Liver (tissue), 9 donors: ENCODE measurements around the gene EIF2B1. TPM values are rescaled to one million over a fixed set of nuclear protein-coding genes. Genes with fewer than 3 reads are reported as not detected.

Experiments
- DNase-seq: peaks from one replicate; pipeline ENCODE4 v3.0.0-alpha.2; 2017; ENCODE audit warnings: low spot score
- H3K27ac ChIP-seq, 2 donors: one replicate each; pipeline ENCODE4 v1.7.0; 2013; ENCODE audit warnings: inconsistent platforms in 2 of 2, low read length in 2 of 2, control low read depth in 1 of 2, low read depth in 1 of 2, mild to moderate bottlenecking in 1 of 2
- H3K27me3 ChIP-seq, 4 donors: one replicate each; pipeline versions ENCODE4 v1.6.1 to v1.7.0; 2013; ENCODE audit warnings: low read length in 3 of 4, inconsistent platforms in 1 of 4, mild to moderate bottlenecking in 1 of 4, moderate library complexity in 1 of 4; ENCODE audit not compliant: control insufficient read depth in 4 of 4, insufficient read depth in 4 of 4
- H3K36me3 ChIP-seq, 4 donors: one replicate each; pipeline versions ENCODE4 v1.6.1 to v1.7.0; 2013; ENCODE audit warnings: low read length in 3 of 4, mild to moderate bottlenecking in 3 of 4, low read depth in 1 of 4, moderate library complexity in 1 of 4; ENCODE audit not compliant: control insufficient read depth in 4 of 4, insufficient read depth in 3 of 4
- H3K4me1 ChIP-seq, 4 donors: one replicate each; pipeline versions ENCODE4 v1.6.1 to v1.7.0; 2013; ENCODE audit warnings: low read length in 3 of 4, mild to moderate bottlenecking in 3 of 4, moderate library complexity in 1 of 4; ENCODE audit not compliant: control insufficient read depth in 4 of 4, insufficient read depth in 4 of 4
- H3K4me3 ChIP-seq, 3 donors: one replicate each; pipeline versions ENCODE4 v1.6.1 to v1.7.0; 2013; ENCODE audit warnings: low read length in 3 of 3, control low read depth in 1 of 3, low read depth in 1 of 3, mild to moderate bottlenecking in 1 of 3
- H3K9ac ChIP-seq, 2 donors: one replicate each; pipeline ENCODE4 v1.7.0; 2013; ENCODE audit warnings: low read length in 2 of 2, mild to moderate bottlenecking in 2 of 2, moderate library complexity in 2 of 2, control low read depth in 1 of 2, low read depth in 1 of 2
- H3K9me3 ChIP-seq, 4 donors: one replicate each; pipeline versions ENCODE4 v1.6.1 to v1.7.0; 2013; ENCODE audit warnings: low read length in 3 of 4; ENCODE audit not compliant: control insufficient read depth in 4 of 4
- EGR1 ChIP-seq, 2 donors: IDR thresholded peaks; 2 replicates each; pipeline ENCODE4 v1.6.1; 2016 to 2018; ENCODE audit warnings: antibody characterized with exemption in 2 of 2, low read depth in 2 of 2
- FOXA2 ChIP-seq: IDR thresholded peaks from 2 replicates; pipeline ENCODE4 v1.6.1; 2016; ENCODE audit warnings: antibody characterized with exemption
- GABPA ChIP-seq, 2 donors: IDR thresholded peaks in 1 of 2; conservative IDR thresholded peaks in 1 of 2; 2 replicates each; pipeline ENCODE4 v1.6.1; 2016; ENCODE audit warnings: antibody characterized with exemption in 2 of 2, mild to moderate bottlenecking in 1 of 2, moderate library complexity in 1 of 2
- HNF4A ChIP-seq, 2 donors: conservative IDR thresholded peaks; 2 replicates each; pipeline ENCODE4 v1.6.1; 2016; ENCODE audit warnings: antibody characterized with exemption in 2 of 2, mild to moderate bottlenecking in 2 of 2
- HNF4G ChIP-seq: IDR thresholded peaks from 2 replicates; pipeline ENCODE4 v1.6.1; 2016; ENCODE audit warnings: antibody characterized with exemption
- NR2F2 ChIP-seq: IDR thresholded peaks from 2 replicates; pipeline ENCODE4 v1.6.1; 2016; ENCODE audit warnings: antibody characterized with exemption
- RAD21 ChIP-seq, 2 donors: IDR thresholded peaks; 2 replicates each; pipeline ENCODE4 v1.6.1; 2016; ENCODE audit warnings: antibody characterized with exemption in 2 of 2, mild to moderate bottlenecking in 2 of 2
- RXRA ChIP-seq, 2 donors: IDR thresholded peaks; 2 replicates each; pipeline ENCODE4 v1.6.1; 2017 to 2018; ENCODE audit warnings: antibody characterized with exemption in 2 of 2, mild to moderate bottlenecking in 1 of 2
- SP1 ChIP-seq: IDR thresholded peaks from 2 replicates; pipeline ENCODE4 v1.6.1; 2018; ENCODE audit warnings: antibody characterized with exemption, mild to moderate bottlenecking
- TAF1 ChIP-seq: conservative IDR thresholded peaks from 2 replicates; pipeline ENCODE4 v1.6.1; 2016; ENCODE audit warnings: antibody characterized with exemption, mild to moderate bottlenecking
- YY1 ChIP-seq: IDR thresholded peaks from 2 replicates; pipeline ENCODE4 v1.6.1; 2016; ENCODE audit warnings: antibody characterized with exemption, mild to moderate bottlenecking
- WGBS: extraction: QIAGEN DNeasy Blood & Tissue Kit; methylation state at CpG from one replicate; pipeline ENCODE4 v1.1.7; 2013; 5-methylcytosine and 5-hydroxymethylcytosine counted together
- polyA plus RNA-seq, 2 donors: library from polyadenylated mRNA; stranded (reverse) in 1 of 2; unstranded in 1 of 2; fragments of 200-250 nt in 1 of 2; fragments of >200 nt in 1 of 2; fragmentation: Nextera tagmentation in 1 of 2; extraction: Ambion mirVana in 1 of 2; gene quantifications; one replicate each; pipeline versions ENCODE4 v1.2.1 to v1.2.3, GENCODE V29; 2013 to 2015
- total RNA-seq, 2 donors: library from RNA; depleted of rRNA; stranded (reverse); fragments of >200 nt; gene quantifications; one replicate each; pipeline ENCODE4 v1.2.3, GENCODE V29; 2014
- TF ChIP-seq, protein P1 (sequence below): IDR thresholded peaks from 2 replicates; pipeline ENCODE4 v1.6.1; 2016; ENCODE audit warnings: antibody characterized with exemption
- TF ChIP-seq, protein P2 (sequence below): IDR thresholded peaks from 2 replicates; pipeline ENCODE4 v1.6.1; 2016; ENCODE audit warnings: antibody characterized with exemption
- TF ChIP-seq, protein P3 (sequence below): IDR thresholded peaks from 2 replicates; pipeline ENCODE4 v1.6.1; 2016; ENCODE audit warnings: antibody characterized with exemption
- TF ChIP-seq, protein P4 (sequence below): fragments of 150-350 bp; IDR thresholded peaks from 2 replicates; pipeline ENCODE4 v1.5.1; 2017; ENCODE audit warnings: improper control_type of control experiment, low read depth, low read length; ENCODE audit not compliant: missing input control
- donor health status: healthy.
- donor health status: healthy.
- donor health status: healthy.
- donor health status: healthy.
- donor health status: healthy.

Gene EIF2B1
- total and polyA plus RNA-seq, 4 donors, result 14.0 to 34.5 (median 17.1) TPM

DNA sequence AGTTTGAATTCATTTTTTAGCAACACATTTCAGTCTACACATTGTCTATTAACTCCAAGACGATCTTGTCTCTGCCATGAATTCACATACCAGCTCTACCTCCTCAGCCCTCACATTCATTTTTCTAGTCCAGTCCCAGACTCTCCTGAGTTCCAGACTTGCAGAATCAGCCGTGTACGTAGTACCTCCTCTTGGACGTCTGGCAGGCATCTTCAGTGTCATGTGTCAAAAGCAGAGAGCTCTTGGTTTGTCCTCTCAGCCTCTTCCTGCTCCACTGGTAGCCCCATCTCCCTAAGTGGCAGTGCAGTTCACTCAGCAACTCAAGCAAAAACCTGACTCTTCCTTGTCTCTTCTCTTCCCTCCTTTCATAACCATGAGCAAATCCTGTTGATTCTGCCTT, 22.9 kb upstream of the EIF2B1 start:
- H3K4me1 ChIP-seq, result no peaks in the 10 kb centered on the region
- no peak overlapping the region for H3K4me3 ChIP-seq
- DNase-seq, result no peak
- H3K36me3 ChIP-seq, result peaks cover 2 to 38% (median 16%) of the 10 kb centered on the region in 4 donors
- no peaks in the 10 kb centered on the region for H3K27me3 ChIP-seq
- H3K27ac ChIP-seq, result no peak overlapping the region
- no peak overlapping the region for H3K9ac ChIP-seq
- H3K9me3 ChIP-seq, result no peaks in the 10 kb centered on the region
- TF ChIP-seq, protein P1, sequence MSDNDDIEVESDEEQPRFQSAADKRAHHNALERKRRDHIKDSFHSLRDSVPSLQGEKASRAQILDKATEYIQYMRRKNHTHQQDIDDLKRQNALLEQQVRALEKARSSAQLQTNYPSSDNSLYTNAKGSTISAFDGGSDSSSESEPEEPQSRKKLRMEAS, result no peak
- TF ChIP-seq YY1 (no peak), FOXA2 (no peak), HNF4A (conservative IDR thresholded peaks at IDR 0.05) (no peak), EGR1 (IDR thresholded peaks at IDR 0.05; ENCODE audit: low read depth in 2 of 2) (no peak), TAF1 (no peak), RXRA (IDR thresholded peaks at IDR 0.05) (no peak), GABPA (IDR thresholded peaks at IDR 0.05 in 1 of 2, conservative IDR thresholded peaks at IDR 0.05 in 1 of 2) (no peak), NR2F2 (no peak), RAD21 (IDR thresholded peaks at IDR 0.05) (no peak), HNF4G (no peak), SP1 (no peak)
- TF ChIP-seq, protein P2, sequence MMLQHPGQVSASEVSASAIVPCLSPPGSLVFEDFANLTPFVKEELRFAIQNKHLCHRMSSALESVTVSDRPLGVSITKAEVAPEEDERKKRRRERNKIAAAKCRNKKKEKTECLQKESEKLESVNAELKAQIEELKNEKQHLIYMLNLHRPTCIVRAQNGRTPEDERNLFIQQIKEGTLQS, result no peak
- WGBS, result 91% methylated on average over 4 of the region's 4 CpGs

DNA sequence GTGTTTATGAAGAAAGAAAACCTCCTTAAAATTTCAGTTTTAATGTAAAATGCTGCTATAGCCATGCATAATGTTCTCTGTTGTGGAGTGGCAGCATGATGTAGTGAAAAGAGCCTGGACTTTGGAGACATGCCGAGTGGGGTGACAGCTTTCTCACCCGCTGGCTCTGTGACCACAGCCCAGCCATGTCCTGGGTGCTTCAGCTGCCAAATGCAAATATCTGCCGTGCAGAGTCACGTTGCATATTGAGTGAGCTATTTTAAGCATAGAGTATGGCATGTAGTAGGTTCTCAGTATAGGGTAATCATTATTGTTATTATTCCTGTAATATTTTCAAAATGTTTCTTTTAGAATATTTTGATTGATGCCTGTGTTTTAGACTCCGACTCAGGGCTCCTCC, 21.9 kb upstream of the EIF2B1 start:
- no peak overlapping the region for H3K4me3 ChIP-seq
- no peaks in the 10 kb centered on the region for H3K4me1 ChIP-seq
- TF ChIP-seq HNF4G, result no peak
- TF ChIP-seq, protein P1, result no peak
- no peak for TF ChIP-seq TAF1
- TF ChIP-seq, protein P3, sequence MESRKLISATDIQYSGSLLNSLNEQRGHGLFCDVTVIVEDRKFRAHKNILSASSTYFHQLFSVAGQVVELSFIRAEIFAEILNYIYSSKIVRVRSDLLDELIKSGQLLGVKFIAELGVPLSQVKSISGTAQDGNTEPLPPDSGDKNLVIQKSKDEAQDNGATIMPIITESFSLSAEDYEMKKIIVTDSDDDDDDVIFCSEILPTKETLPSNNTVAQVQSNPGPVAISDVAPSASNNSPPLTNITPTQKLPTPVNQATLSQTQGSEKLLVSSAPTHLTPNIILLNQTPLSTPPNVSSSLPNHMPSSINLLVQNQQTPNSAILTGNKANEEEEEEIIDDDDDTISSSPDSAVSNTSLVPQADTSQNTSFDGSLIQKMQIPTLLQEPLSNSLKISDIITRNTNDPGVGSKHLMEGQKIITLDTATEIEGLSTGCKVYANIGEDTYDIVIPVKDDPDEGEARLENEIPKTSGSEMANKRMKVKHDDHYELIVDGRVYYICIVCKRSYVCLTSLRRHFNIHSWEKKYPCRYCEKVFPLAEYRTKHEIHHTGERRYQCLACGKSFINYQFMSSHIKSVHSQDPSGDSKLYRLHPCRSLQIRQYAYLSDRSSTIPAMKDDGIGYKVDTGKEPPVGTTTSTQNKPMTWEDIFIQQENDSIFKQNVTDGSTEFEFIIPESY, result no peak
- TF ChIP-seq FOXA2, result no peak
- TF ChIP-seq, protein P4, sequence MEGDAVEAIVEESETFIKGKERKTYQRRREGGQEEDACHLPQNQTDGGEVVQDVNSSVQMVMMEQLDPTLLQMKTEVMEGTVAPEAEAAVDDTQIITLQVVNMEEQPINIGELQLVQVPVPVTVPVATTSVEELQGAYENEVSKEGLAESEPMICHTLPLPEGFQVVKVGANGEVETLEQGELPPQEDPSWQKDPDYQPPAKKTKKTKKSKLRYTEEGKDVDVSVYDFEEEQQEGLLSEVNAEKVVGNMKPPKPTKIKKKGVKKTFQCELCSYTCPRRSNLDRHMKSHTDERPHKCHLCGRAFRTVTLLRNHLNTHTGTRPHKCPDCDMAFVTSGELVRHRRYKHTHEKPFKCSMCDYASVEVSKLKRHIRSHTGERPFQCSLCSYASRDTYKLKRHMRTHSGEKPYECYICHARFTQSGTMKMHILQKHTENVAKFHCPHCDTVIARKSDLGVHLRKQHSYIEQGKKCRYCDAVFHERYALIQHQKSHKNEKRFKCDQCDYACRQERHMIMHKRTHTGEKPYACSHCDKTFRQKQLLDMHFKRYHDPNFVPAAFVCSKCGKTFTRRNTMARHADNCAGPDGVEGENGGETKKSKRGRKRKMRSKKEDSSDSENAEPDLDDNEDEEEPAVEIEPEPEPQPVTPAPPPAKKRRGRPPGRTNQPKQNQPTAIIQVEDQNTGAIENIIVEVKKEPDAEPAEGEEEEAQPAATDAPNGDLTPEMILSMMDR, result no peak
- no peak for TF ChIP-seq EGR1 (IDR thresholded peaks at IDR 0.05; ENCODE audit: low read depth in 2 of 2)
- no peak overlapping the region for H3K27ac ChIP-seq
- no peak overlapping the region for H3K9ac ChIP-seq
- H3K36me3 ChIP-seq, result peaks cover 4 to 45% (median 21%) of the 10 kb centered on the region in 4 donors
- no peaks in the 10 kb centered on the region for H3K9me3 ChIP-seq
- 87% methylated on average over 5 of the region's 5 CpGs for WGBS
- H3K27me3 ChIP-seq, result no peaks in the 10 kb centered on the region
- DNase-seq, result no peak
